Measurements from ENCODE around the gene ATP1B2. TPM values are rescaled to one million over a fixed set of nuclear protein-coding genes. Genes with fewer than 3 reads are reported as not detected.

ATP1B2 gene
- total RNA-seq, 5 donors from 2014 or later (not counting 1 experiment from before 2014, with no cell fraction given), result 0.07 to 0.57 (median 0.43) TPM; not detected in 1

DNA sequence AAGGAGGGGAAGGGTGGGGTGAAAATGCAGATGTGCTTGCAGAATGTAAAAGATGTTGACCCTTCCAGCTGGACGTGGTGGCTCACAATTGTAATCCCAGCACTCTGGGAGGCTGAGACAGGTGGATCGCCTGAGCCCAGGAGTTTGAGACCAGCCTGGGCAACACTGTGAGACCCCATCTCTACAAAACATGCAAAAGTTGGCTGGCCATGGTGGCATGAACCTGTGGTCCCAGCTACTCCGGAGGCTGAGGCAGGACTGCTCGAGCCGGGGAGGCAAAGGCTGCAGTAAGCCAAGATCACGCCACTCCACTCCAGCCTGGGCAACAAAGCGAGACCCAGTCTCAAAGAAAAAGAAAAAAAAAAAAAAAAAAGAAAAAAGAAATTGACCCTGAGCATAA, 17.8 kb downstream of the ATP1B2 start:
- POLR2A ChIA-PET, result no interaction called here
- Mint-ChIP-seq H3K4me3 (no peak overlapping the region), H3K9me3 (no peaks in the 10 kb centered on the region), H3K27ac (no peak overlapping the region), H3K27me3 (no peaks in the 10 kb centered on the region), H3K4me1 (no peaks in the 10 kb centered on the region), H3K36me3 (peaks cover 29% of the 10 kb centered on the region)
- no peaks in the 10 kb centered on the region for H3K9me3 ChIP-seq
- no peaks in the 10 kb centered on the region for H3K27me3 ChIP-seq (replicated peaks in 1 of 2; ENCODE audit: control insufficient read depth in 2 of 2, extremely low read depth in 1 of 2, insufficient read depth in 2 of 2, low read length in 1 of 2)
- no peak overlapping the region for H3K27ac ChIP-seq (ENCODE audit: low read length)
- H3K4me3 ChIP-seq (ENCODE audit: control insufficient read depth in 1 of 2, extremely low read depth in 1 of 2, low read length in 1 of 2), result no peak overlapping the region
- H3K4me1 ChIP-seq (ENCODE audit: control insufficient read depth in 1 of 2, extremely low read depth in 1 of 2, insufficient read depth in 2 of 2, low read length in 2 of 2), result no peaks in the 10 kb centered on the region
- CTCF ChIA-PET, result no interaction called here
- DNase-seq (no peak), ATAC-seq (replicated peaks in 1 of 4) (no peak)
- 100% methylated on average over 2 of the region's 7 CpGs for WGBS (ENCODE audit: insufficient coverage)
- peaks cover 6 to 44% of the 10 kb centered on the region in 2 donors for H3K36me3 ChIP-seq (ENCODE audit: control insufficient read depth in 2 of 2, extremely low read depth in 1 of 2, insufficient read depth in 1 of 2, low read length in 1 of 2)

GRCh38 chr17:7673239-7673638, 22.5 kb downstream of the ATP1B2 start:
- no peaks in the 10 kb centered on the region for H3K9me3 Mint-ChIP-seq
- WGBS (ENCODE audit: insufficient coverage), result no CpG with 5 or more reads among the region's 2 CpGs
- ATAC-seq (replicated peaks in 1 of 4) (no peak), DNase-seq (peak in 7 of 35 experiments; percentile 12 to 40 (median 21))
- no peak overlapping the region for H3K4me3 Mint-ChIP-seq
- Histone ChIP-seq H3K27ac (ENCODE audit: low read length) (no peak overlapping the region), H3K4me3 (ENCODE audit: control insufficient read depth in 1 of 2, extremely low read depth in 1 of 2, low read length in 1 of 2) (no peak overlapping the region), H3K9me3 (no peaks in the 10 kb centered on the region), H3K27me3 (replicated peaks in 1 of 2; ENCODE audit: control insufficient read depth in 2 of 2, extremely low read depth in 1 of 2, insufficient read depth in 2 of 2, low read length in 1 of 2) (no peaks in the 10 kb centered on the region), H3K36me3 (ENCODE audit: control insufficient read depth in 2 of 2, extremely low read depth in 1 of 2, insufficient read depth in 1 of 2, low read length in 1 of 2) (peaks cover 6 to 61% of the 10 kb centered on the region in 2 donors), H3K4me1 (ENCODE audit: control insufficient read depth in 1 of 2, extremely low read depth in 1 of 2, insufficient read depth in 2 of 2, low read length in 2 of 2) (no peaks in the 10 kb centered on the region)
- no peaks in the 10 kb centered on the region for H3K27me3 Mint-ChIP-seq
- ChIA-PET CTCF (interaction anchor here (0.8 to 1.2 kb wide), 5 partner anchors 12 to 84 kb away, joined by 4 to 9 read pairs (median 5); partner anchors contain the start of genes FXR2 (in 1 of the 2), TP53 (in 1 of the 2) and WRAP53 (in 1 of the 2)), POLR2A (interaction anchor here in 1 of 2 donors (0.6 kb wide), 1 partner anchor 46 kb away, joined by 3 read pairs; no protein-coding TSS in a partner anchor)
- peaks cover 40% of the 10 kb centered on the region for H3K36me3 Mint-ChIP-seq
- no peak overlapping the region for H3K27ac Mint-ChIP-seq
- H3K4me1 Mint-ChIP-seq, result peaks cover 0 to 7% (median 4%) of the 10 kb centered on the region in 3 donors

DNA sequence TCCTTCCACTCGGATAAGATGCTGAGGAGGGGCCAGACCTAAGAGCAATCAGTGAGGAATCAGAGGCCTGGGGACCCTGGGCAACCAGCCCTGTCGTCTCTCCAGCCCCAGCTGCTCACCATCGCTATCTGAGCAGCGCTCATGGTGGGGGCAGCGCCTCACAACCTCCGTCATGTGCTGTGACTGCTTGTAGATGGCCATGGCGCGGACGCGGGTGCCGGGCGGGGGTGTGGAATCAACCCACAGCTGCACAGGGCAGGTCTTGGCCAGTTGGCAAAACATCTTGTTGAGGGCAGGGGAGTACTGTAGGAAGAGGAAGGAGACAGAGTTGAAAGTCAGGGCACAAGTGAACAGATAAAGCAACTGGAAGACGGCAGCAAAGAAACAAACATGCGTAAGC, 24.2 kb downstream of the ATP1B2 start:
- no peak overlapping the region for H3K27ac Mint-ChIP-seq

GRCh38 chr17:7676533-7676932, 25.8 kb downstream of the ATP1B2 start:
- H3K27me3 ChIP-seq (replicated peaks in 1 of 2; ENCODE audit: control insufficient read depth in 2 of 2, extremely low read depth in 1 of 2, insufficient read depth in 2 of 2, low read length in 1 of 2), result no peaks in the 10 kb centered on the region
- POLR2A ChIA-PET, result no interaction called here
- no CpG with 5 or more reads among the region's 5 CpGs for WGBS (ENCODE audit: insufficient coverage)
- CTCF ChIA-PET, result interaction anchor here in 1 of 2 donors (0.6 kb wide), 1 partner anchor 12 kb away, joined by 3 read pairs; the partner anchor contains the start of gene WRAP53
- Mint-ChIP-seq H3K27ac (no peak overlapping the region), H3K4me1 (peaks cover 3 to 7% (median 7%) of the 10 kb centered on the region in 3 donors), H3K36me3 (peaks cover 28% of the 10 kb centered on the region), H3K4me3 (no peak overlapping the region), H3K9me3 (no peaks in the 10 kb centered on the region), H3K27me3 (no peaks in the 10 kb centered on the region)
- peaks cover 0 to 38% of the 10 kb centered on the region in 2 donors for H3K36me3 ChIP-seq (ENCODE audit: control insufficient read depth in 2 of 2, extremely low read depth in 1 of 2, insufficient read depth in 1 of 2, low read length in 1 of 2)
- no peaks in the 10 kb centered on the region for H3K4me1 ChIP-seq (ENCODE audit: control insufficient read depth in 1 of 2, extremely low read depth in 1 of 2, insufficient read depth in 2 of 2, low read length in 2 of 2)
- DNase-seq, result no peak
- no peak overlapping the region for H3K27ac ChIP-seq (ENCODE audit: low read length)
- no peaks in the 10 kb centered on the region for H3K9me3 ChIP-seq
- ATAC-seq (replicated peaks in 1 of 4), result no peak
- no peak overlapping the region for H3K4me3 ChIP-seq (ENCODE audit: control insufficient read depth in 1 of 2, extremely low read depth in 1 of 2, low read length in 1 of 2)

More for the DNA sequence above, 24.2 kb downstream of the ATP1B2 start:
- CTCF ChIA-PET, result interaction anchor here in 1 of 2 donors (1.1 kb wide), 1 partner anchor 12 kb away, joined by 4 read pairs; the partner anchor contains the start of gene TP53
- Mint-ChIP-seq H3K4me1 (peaks cover 2 to 7% (median 6%) of the 10 kb centered on the region in 3 donors), H3K4me3 (no peak overlapping the region), H3K27me3 (no peaks in the 10 kb centered on the region), H3K36me3 (peaks cover 33% of the 10 kb centered on the region), H3K9me3 (no peaks in the 10 kb centered on the region)
- Histone ChIP-seq H3K4me3 (ENCODE audit: control insufficient read depth in 1 of 2, extremely low read depth in 1 of 2, low read length in 1 of 2) (no peak overlapping the region), H3K27me3 (replicated peaks in 1 of 2; ENCODE audit: control insufficient read depth in 2 of 2, extremely low read depth in 1 of 2, insufficient read depth in 2 of 2, low read length in 1 of 2) (no peaks in the 10 kb centered on the region), H3K36me3 (ENCODE audit: control insufficient read depth in 2 of 2, extremely low read depth in 1 of 2, insufficient read depth in 1 of 2, low read length in 1 of 2) (peaks cover 6 to 47% of the 10 kb centered on the region in 2 donors), H3K27ac (ENCODE audit: low read length) (no peak overlapping the region), H3K4me1 (ENCODE audit: control insufficient read depth in 1 of 2, extremely low read depth in 1 of 2, insufficient read depth in 2 of 2, low read length in 2 of 2) (no peaks in the 10 kb centered on the region), H3K9me3 (no peaks in the 10 kb centered on the region)
- over 99% methylated on average over 12 of the region's 14 CpGs for WGBS (ENCODE audit: insufficient coverage)
- no peak for ATAC-seq (replicated peaks in 1 of 4)
- POLR2A ChIA-PET, result interaction anchor here in 1 of 2 donors (0.6 kb wide), 1 partner anchor 436 kb away, joined by 5 read pairs; no protein-coding TSS in a partner anchor
- DNase-seq, result no peak

GRCh38 chr17:7677388-7678067, 26.8 kb downstream of the ATP1B2 start:
- WGBS (ENCODE audit: insufficient coverage), result 96% methylated on average over 7 of the region's 10 CpGs

DNA sequence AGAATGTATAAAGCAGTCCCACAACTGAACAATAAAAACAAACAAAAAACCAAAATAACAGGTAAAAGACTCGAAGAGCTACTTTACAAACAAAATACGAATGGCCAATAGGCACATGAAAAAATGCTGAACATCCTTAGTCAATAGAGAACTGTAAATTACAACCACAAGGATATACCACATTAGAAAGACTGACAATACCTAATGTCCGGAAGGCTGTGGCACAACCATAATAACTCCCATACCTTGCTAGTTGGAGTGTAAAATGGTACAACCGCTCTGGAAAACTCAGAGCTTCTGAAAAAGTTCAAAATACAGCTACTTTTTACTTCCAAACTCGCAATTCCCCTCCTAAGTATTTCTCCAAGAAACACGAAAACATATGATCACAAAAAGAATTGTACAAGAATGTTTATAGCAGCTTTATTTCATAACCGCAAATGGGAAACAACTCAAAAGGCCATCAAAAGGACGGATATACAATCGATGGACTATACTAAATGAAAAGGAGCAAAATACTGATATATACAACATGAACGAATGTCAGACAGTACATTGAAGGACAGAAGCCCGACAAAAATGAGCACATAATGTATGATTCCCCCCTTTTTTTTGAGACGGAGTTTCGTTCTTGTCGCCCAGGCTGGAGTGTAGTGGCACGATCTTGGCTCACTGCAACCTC, 34.3 kb downstream of the ATP1B2 start:
- peaks cover 0 to 4% of the 10 kb centered on the region in 2 donors for H3K36me3 ChIP-seq (ENCODE audit: control insufficient read depth in 2 of 2, extremely low read depth in 1 of 2, insufficient read depth in 1 of 2, low read length in 1 of 2)
- ATAC-seq (replicated peaks in 1 of 4) (no peak), DNase-seq (peak in 1 of 35 experiments; percentile 33)
- H3K9me3 Mint-ChIP-seq, result no peaks in the 10 kb centered on the region
- peaks cover 17 to 35% of the 10 kb centered on the region in 2 experiments for H3K4me1 ChIP-seq (ENCODE audit: control insufficient read depth in 1 of 2, extremely low read depth in 1 of 2, insufficient read depth in 2 of 2, low read length in 2 of 2)
- peak overlapping the region; percentile 98 for H3K27ac ChIP-seq (ENCODE audit: low read length)
- no peaks in the 10 kb centered on the region for H3K27me3 Mint-ChIP-seq
- 50% methylated on average over 2 of the region's 15 CpGs for WGBS (ENCODE audit: insufficient coverage)
- CTCF ChIA-PET, result interaction anchor here (0.6 to 4.0 kb wide), 6 partner anchors 12 to 1286 kb away, joined by 3 to 26 read pairs (median 4); partner anchors contain the start of genes SAT2 (in 1 of the 2) and TMEM102 (in 1 of the 2)
- H3K27ac Mint-ChIP-seq, result peak overlapping the region; percentile 100
- H3K4me3 ChIP-seq (ENCODE audit: control insufficient read depth in 1 of 2, extremely low read depth in 1 of 2, low read length in 1 of 2), result peak overlapping the region; percentile 89 to 99
- H3K36me3 Mint-ChIP-seq, result no peaks in the 10 kb centered on the region
- peaks cover 41 to 52% (median 49%) of the 10 kb centered on the region in 3 donors for H3K4me1 Mint-ChIP-seq
- peak overlapping the region; percentile 85 to 99 (median 96) for H3K4me3 Mint-ChIP-seq
- H3K9me3 ChIP-seq, result no peaks in the 10 kb centered on the region
- POLR2A ChIA-PET, result interaction anchor here in 1 of 2 donors (0.6 to 1.0 kb wide), 2 partner anchors 73 to 350 kb away, joined by 3 to 4 read pairs; no protein-coding TSS in a partner anchor
- no peaks in the 10 kb centered on the region for H3K27me3 ChIP-seq (replicated peaks in 1 of 2; ENCODE audit: control insufficient read depth in 2 of 2, extremely low read depth in 1 of 2, insufficient read depth in 2 of 2, low read length in 1 of 2)

More at GRCh38 chr17:7677388-7678067, 26.8 kb downstream of the ATP1B2 start:
- peaks cover 0 to 31% of the 10 kb centered on the region in 2 donors for H3K36me3 ChIP-seq (ENCODE audit: control insufficient read depth in 2 of 2, extremely low read depth in 1 of 2, insufficient read depth in 1 of 2, low read length in 1 of 2)
- Mint-ChIP-seq H3K36me3 (peaks cover 28% of the 10 kb centered on the region), H3K9me3 (no peaks in the 10 kb centered on the region), H3K4me3 (no peak overlapping the region), H3K4me1 (peaks cover 5 to 10% (median 7%) of the 10 kb centered on the region in 3 donors), H3K27ac (peak overlapping the region in 1 of 2 donors; percentile 2), H3K27me3 (no peaks in the 10 kb centered on the region)
- H3K4me1 ChIP-seq (ENCODE audit: control insufficient read depth in 1 of 2, extremely low read depth in 1 of 2, insufficient read depth in 2 of 2, low read length in 2 of 2), result peaks cover 0 to 2% of the 10 kb centered on the region in 2 experiments
- H3K9me3 ChIP-seq, result no peaks in the 10 kb centered on the region
- H3K27me3 ChIP-seq (replicated peaks in 1 of 2; ENCODE audit: control insufficient read depth in 2 of 2, extremely low read depth in 1 of 2, insufficient read depth in 2 of 2, low read length in 1 of 2), result no peaks in the 10 kb centered on the region
- ATAC-seq (replicated peaks in 1 of 4) (no peak), DNase-seq (no peak)
- H3K27ac ChIP-seq (ENCODE audit: low read length), result no peak overlapping the region
- POLR2A ChIA-PET, result no interaction called here
- CTCF ChIA-PET, result interaction anchor here in 1 of 2 donors (0.6 kb wide), 2 partner anchors 11 to 45 kb away, joined by 3 read pairs; partner anchors contain the start of gene WRAP53
- H3K4me3 ChIP-seq (ENCODE audit: control insufficient read depth in 1 of 2, extremely low read depth in 1 of 2, low read length in 1 of 2), result no peak overlapping the region

Measured in T-cell (primary cell).